ENCODE results near the gene PDE4D. TPM values are rescaled to one million over a fixed set of nuclear protein-coding genes. Genes with fewer than 3 reads are reported as not detected.

Gene PDE4D
- total RNA-seq, 4 donors from 2014 or later, result 15.9 to 66.3 (median 48.7) TPM

DNA sequence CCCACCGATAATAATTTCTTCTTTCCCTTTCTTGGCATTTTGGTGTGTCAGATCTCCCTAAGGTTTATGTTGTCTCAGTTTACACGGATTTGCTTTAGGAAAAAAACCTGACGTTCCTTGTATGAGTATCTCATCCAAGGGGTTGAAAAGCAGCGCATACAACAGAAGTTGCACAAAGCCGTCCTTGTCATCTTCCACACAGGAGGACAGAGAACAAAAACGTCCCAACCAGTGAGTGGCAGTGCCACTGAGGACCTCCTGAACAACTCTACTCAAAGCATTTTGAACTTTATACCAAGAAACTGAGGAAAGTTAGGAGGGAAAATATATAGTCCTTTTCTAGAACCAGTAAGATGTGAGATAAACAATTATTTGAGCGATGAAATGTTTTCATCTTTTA lies 547.0 kb downstream of the PDE4D start:
- 62 to 69% methylated on average over 7 of the region's 7 CpGs for WGBS, 2 donors
- TF ChIP-seq EP300 (IDR thresholded peaks at IDR 0.05) (no peak), POLR2A (IDR thresholded peaks at IDR 0.05) (no peak)
- TF ChIP-seq, protein P1, sequence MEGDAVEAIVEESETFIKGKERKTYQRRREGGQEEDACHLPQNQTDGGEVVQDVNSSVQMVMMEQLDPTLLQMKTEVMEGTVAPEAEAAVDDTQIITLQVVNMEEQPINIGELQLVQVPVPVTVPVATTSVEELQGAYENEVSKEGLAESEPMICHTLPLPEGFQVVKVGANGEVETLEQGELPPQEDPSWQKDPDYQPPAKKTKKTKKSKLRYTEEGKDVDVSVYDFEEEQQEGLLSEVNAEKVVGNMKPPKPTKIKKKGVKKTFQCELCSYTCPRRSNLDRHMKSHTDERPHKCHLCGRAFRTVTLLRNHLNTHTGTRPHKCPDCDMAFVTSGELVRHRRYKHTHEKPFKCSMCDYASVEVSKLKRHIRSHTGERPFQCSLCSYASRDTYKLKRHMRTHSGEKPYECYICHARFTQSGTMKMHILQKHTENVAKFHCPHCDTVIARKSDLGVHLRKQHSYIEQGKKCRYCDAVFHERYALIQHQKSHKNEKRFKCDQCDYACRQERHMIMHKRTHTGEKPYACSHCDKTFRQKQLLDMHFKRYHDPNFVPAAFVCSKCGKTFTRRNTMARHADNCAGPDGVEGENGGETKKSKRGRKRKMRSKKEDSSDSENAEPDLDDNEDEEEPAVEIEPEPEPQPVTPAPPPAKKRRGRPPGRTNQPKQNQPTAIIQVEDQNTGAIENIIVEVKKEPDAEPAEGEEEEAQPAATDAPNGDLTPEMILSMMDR (IDR thresholded peaks at IDR 0.05), result no peak
- no peak overlapping the region for H3K27ac ChIP-seq
- H3K4me1 ChIP-seq, result peaks cover 0 to 6% (median 0%) of the 10 kb centered on the region in 4 donors
- no peaks in the 10 kb centered on the region for H3K27me3 ChIP-seq
- no peaks in the 10 kb centered on the region for H3K36me3 ChIP-seq
- H3K4me3 ChIP-seq, result no peak overlapping the region
- DNase-seq (ENCODE audit: low spot score in 2 of 2), result no peak
- no peaks in the 10 kb centered on the region for H3K9me3 ChIP-seq

DNA sequence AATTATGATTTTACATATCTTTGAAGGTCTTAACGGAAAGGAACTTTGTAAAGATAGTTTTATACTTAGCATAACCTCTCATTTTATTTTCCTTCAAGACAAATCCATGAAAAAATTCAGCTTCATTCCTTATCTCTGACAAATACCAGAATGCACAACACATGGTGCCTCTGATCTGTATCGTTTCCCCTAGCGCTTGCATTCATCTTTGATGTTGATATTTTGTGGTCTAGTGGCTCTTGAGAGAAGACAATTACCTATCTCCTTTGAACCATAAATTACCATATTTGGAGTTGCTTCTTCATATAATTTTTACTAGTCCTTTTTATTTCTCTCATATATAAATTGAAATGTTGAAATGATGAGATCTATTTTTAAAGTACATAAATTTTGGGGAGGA lies 551.3 kb downstream of the PDE4D start:
- Histone ChIP-seq H3K27me3 (no peaks in the 10 kb centered on the region), H3K4me3 (no peak overlapping the region), H3K27ac (no peak overlapping the region), H3K36me3 (no peaks in the 10 kb centered on the region), H3K4me1 (no peaks in the 10 kb centered on the region), H3K9me3 (no peaks in the 10 kb centered on the region)
- WGBS, 2 donors, result 84 to 92% methylated on average over 3 of the region's 3 CpGs
- DNase-seq (ENCODE audit: low spot score in 2 of 2), result no peak
- TF ChIP-seq, protein P1 (IDR thresholded peaks at IDR 0.05), result no peak
- TF ChIP-seq POLR2A (IDR thresholded peaks at IDR 0.05), result no peak
- no peak for TF ChIP-seq EP300 (IDR thresholded peaks at IDR 0.05)

DNA sequence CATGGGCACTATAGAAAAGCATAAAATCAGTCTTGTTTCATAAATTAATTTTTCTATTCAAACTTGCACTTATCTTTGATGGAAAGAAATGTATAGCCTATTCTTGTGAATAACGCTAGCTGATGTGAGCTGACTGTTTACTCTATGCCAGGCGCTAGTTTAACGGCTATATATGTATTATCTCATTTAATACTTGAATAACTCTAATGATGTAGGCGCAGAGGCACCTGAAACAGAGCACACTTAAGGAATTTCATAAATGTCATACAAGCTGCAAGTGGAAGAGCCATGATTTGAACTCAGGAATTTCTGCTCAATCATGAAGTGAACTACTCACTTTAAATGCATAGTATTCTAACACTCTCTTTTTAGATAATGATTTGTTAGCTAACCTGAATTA lies 551.8 kb downstream of the PDE4D start:
- Histone ChIP-seq H3K27me3 (no peaks in the 10 kb centered on the region), H3K4me3 (no peak overlapping the region), H3K4me1 (no peaks in the 10 kb centered on the region), H3K9me3 (no peaks in the 10 kb centered on the region), H3K27ac (no peak overlapping the region), H3K36me3 (no peaks in the 10 kb centered on the region)
- DNase-seq (ENCODE audit: low spot score in 2 of 2), result no peak
- TF ChIP-seq, protein P1 (IDR thresholded peaks at IDR 0.05), result no peak
- TF ChIP-seq POLR2A (IDR thresholded peaks at IDR 0.05) (no peak), EP300 (IDR thresholded peaks at IDR 0.05) (no peak)
- 96 to 98% methylated on average over 4 of the region's 4 CpGs for WGBS, 2 donors

DNA sequence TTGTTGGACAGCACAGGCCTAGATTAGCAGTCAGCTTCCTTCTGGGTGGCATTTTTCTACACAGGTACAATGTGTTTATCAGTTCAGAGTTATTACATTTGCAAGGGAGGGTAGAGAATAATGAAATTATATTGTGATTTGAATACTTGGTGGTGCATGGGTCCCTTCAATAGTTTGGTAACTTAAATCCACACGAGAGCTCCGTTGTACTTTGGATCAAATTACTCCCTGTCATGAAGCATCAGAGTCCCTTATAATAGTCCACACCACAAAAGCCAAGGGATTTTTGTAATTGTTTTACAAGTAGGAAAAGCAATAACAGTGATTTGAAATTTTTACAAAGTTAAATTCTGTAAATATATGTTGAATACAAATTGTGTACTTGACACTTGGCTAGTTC lies 552.4 kb downstream of the PDE4D start:
- no peaks in the 10 kb centered on the region for H3K27me3 ChIP-seq
- DNase-seq (ENCODE audit: low spot score in 2 of 2), result no peak
- TF ChIP-seq, protein P1 (IDR thresholded peaks at IDR 0.05), result no peak
- TF ChIP-seq EP300 (IDR thresholded peaks at IDR 0.05) (no peak), POLR2A (IDR thresholded peaks at IDR 0.05) (no peak)
- WGBS, 2 donors, result 89 to 97% methylated on average over 2 of the region's 2 CpGs
- no peaks in the 10 kb centered on the region for H3K36me3 ChIP-seq
- H3K27ac ChIP-seq, result no peak overlapping the region
- H3K4me3 ChIP-seq, result no peak overlapping the region
- H3K4me1 ChIP-seq, result no peaks in the 10 kb centered on the region
- H3K9me3 ChIP-seq, result no peaks in the 10 kb centered on the region

DNA sequence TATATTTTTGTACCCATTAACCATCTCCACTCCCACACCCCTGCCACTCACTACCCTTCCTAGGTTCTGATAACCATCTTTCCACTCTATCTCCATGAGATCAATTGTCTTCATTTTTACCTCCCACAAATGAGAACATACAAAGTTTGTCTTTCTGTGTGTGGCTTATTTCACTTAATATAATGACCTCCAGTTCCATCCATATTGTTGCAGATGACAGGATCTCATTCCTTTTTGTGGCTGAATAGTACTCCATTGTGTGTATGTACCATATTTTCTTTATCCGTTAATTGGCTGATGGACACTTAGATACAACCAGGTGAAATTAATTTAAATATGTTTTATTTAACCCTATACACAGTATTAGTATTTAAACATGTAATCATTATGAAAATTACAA lies 552.9 kb downstream of the PDE4D start:
- no peak for DNase-seq (ENCODE audit: low spot score in 2 of 2)
- Histone ChIP-seq H3K27ac (no peak overlapping the region), H3K27me3 (no peaks in the 10 kb centered on the region), H3K36me3 (no peaks in the 10 kb centered on the region), H3K9me3 (no peaks in the 10 kb centered on the region), H3K4me3 (no peak overlapping the region), H3K4me1 (peaks cover 0 to 3% (median 0%) of the 10 kb centered on the region in 4 donors)
- no peak for TF ChIP-seq POLR2A (IDR thresholded peaks at IDR 0.05)
- no peak for TF ChIP-seq EP300 (IDR thresholded peaks at IDR 0.05)
- TF ChIP-seq, protein P1 (IDR thresholded peaks at IDR 0.05), result no peak
- 100% methylated on average over 1 of the region's 1 CpG for WGBS, 2 donors

Measured in tibial nerve (tissue), 4 donors.